PFSK-1 (cell line): ENCODE data around the gene BNIP5.

Experiments used
- FOXP2 ChIP-seq: optimal IDR thresholded peaks from 2 replicates; pipeline ENCODE3; 2011; ENCODE audit warnings: borderline replicate concordance, control low read depth, inconsistent platforms; ENCODE audit not compliant: insufficient read depth; ENCODE audit errors: extremely low read length, extremely low read depth
- POLR2AphosphoS5 ChIP-seq: IDR thresholded peaks from 2 replicates; pipeline ENCODE4 v1.6.1; 2012; ENCODE audit warnings: low read depth, mild to moderate bottlenecking, control low read depth, low read length, moderate library complexity
- REST ChIP-seq, 2 experiments: IDR thresholded peaks; 2 replicates each; pipeline versions ENCODE4 v1.6.1 to v1.8.0; 2011 to 2012; ENCODE audit warnings: low read depth in 2 of 2, low read length in 2 of 2, control low read depth in 1 of 2, inconsistent platforms in 1 of 2, mild to moderate bottlenecking in 1 of 2, moderate library complexity in 1 of 2; ENCODE audit not compliant: insufficient read depth in 1 of 2
- SIN3A ChIP-seq: IDR thresholded peaks from 2 replicates; pipeline ENCODE4 v1.6.1; 2012; ENCODE audit warnings: mild to moderate bottlenecking, low read length, moderate library complexity, borderline replicate concordance; ENCODE audit not compliant: insufficient read depth
- TAF1 ChIP-seq: IDR thresholded peaks from 2 replicates; pipeline ENCODE4 v1.6.1; 2012; ENCODE audit warnings: low read length, control low read depth, borderline replicate concordance; ENCODE audit not compliant: insufficient read depth

Gene BNIP5

GRCh38 chr6:36364669-36365479 is 28.2 kb upstream of the BNIP5 start:
- TF ChIP-seq SIN3A (no peak), TAF1 (no peak), FOXP2 (no peak), REST (IDR thresholded peaks at IDR 0.05; ENCODE audit: insufficient read depth in 1 of 2, low read depth in 2 of 2, low read length in 2 of 2) (no peak), POLR2AphosphoS5 (no peak)

DNA sequence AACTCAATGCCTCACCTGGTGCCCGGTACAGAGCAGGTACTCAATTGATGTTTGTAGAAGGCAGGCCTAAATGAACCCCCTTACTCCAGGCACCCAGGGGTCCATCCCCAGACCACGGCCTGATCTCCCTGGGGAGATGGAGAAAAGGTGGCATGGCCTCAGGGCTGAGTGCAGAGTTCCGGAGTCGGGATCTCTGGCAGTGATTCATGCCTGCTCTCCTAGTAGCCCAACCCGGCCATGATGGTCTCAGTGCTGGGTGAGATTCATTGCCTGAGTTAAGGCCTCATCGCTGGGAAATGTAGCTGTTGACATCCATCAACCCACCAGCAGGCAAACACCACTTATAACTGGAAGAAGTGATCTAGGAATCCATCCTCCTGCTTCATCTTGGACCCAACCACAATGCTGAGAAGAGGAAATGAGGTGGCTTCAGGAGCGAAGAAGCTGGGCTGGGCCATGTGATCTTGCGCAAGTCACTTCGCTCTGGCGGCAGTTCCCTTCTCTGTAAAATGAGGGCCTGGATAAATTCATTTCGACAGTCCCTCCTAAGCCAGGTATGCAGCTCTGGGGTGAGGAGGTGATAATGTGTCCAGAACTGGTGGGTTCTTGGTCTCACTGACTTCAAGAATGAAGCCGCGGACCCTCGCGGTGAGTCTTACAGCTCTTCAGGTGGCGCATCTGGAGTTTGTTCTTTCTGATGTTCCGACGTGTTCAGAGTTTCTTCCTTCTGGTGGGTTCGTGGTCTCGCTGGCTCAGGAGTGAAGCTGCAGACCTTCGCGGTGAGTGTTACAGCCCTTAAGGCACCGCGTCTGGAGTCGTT is 26.1 kb upstream of the BNIP5 start:
- no peak for TF ChIP-seq SIN3A
- no peak for TF ChIP-seq TAF1
- TF ChIP-seq POLR2AphosphoS5, result no peak
- no peak for TF ChIP-seq REST (IDR thresholded peaks at IDR 0.05; ENCODE audit: insufficient read depth in 1 of 2, low read depth in 2 of 2, low read length in 2 of 2)
- no peak for TF ChIP-seq FOXP2

GRCh38 chr6:36361071-36361470 is 24.4 kb upstream of the BNIP5 start:
- no peak for TF ChIP-seq TAF1
- TF ChIP-seq POLR2AphosphoS5, result no peak
- no peak for TF ChIP-seq REST (IDR thresholded peaks at IDR 0.05; ENCODE audit: insufficient read depth in 1 of 2, low read depth in 2 of 2, low read length in 2 of 2)

- no peak for TF ChIP-seq POLR2AphosphoS5
- no peak for TF ChIP-seq FOXP2
- no peak for TF ChIP-seq REST (IDR thresholded peaks at IDR 0.05; ENCODE audit: insufficient read depth in 1 of 2, low read depth in 2 of 2, low read length in 2 of 2)
- no peak for TF ChIP-seq TAF1
- no peak for TF ChIP-seq SIN3A
These were observed 23.8 kb upstream of the BNIP5 start for GRCh38 chr6:36360241-36361054.
